Kidney epithelial cell (primary cell): ENCODE measurements around the gene UGT1A10. TPM values are rescaled to one million over a fixed set of nuclear protein-coding genes. Genes with fewer than 3 reads are reported as not detected.

ENCODE experiments used
- DNase-seq: peaks from one replicate; pipeline ENCODE4 v3.0.0-alpha.2; 2010; ENCODE audit warnings: low read depth
- H3K27me3 ChIP-seq: 2 replicates; pipeline ENCODE4 v1.6.0; 2011; ENCODE audit warnings: low read length; ENCODE audit not compliant: control insufficient read depth, insufficient read depth
- H3K36me3 ChIP-seq: 2 replicates; pipeline ENCODE4 v1.5.1; 2011; ENCODE audit warnings: low read length; ENCODE audit not compliant: control insufficient read depth, insufficient read depth
- H3K4me3 ChIP-seq: 2 replicates; pipeline ENCODE4 v1.5.1; 2011; ENCODE audit warnings: low read depth, mild to moderate bottlenecking, control low read depth, low read length
- total RNA-seq: library from RNA; depleted of rRNA; stranded (reverse); fragments of >200 nt; gene quantifications from 2 replicates; pipeline ENCODE4 v1.2.3, GENCODE V29; 2015
- TF ChIP-seq, protein P1 (sequence below): IDR thresholded peaks from 2 replicates; pipeline ENCODE4 v1.5.1; 2011; ENCODE audit warnings: mild to moderate bottlenecking, moderate library complexity, low read length, control low read depth, inconsistent platforms; ENCODE audit not compliant: insufficient read depth, poor library complexity, severe bottlenecking

The UGT1A10 gene
- total RNA-seq, 1 donor from 2014 or later: not detected

GRCh38 chr2:233798335-233799086, 162.3 kb downstream of the UGT1A10 start:
- DNase-seq: no peak
- Histone ChIP-seq H3K4me3 (no peak overlapping the region), H3K36me3 (no peaks in the 10 kb centered on the region), H3K27me3 (peaks cover 2% of the 10 kb centered on the region)
- TF ChIP-seq, protein P1, sequence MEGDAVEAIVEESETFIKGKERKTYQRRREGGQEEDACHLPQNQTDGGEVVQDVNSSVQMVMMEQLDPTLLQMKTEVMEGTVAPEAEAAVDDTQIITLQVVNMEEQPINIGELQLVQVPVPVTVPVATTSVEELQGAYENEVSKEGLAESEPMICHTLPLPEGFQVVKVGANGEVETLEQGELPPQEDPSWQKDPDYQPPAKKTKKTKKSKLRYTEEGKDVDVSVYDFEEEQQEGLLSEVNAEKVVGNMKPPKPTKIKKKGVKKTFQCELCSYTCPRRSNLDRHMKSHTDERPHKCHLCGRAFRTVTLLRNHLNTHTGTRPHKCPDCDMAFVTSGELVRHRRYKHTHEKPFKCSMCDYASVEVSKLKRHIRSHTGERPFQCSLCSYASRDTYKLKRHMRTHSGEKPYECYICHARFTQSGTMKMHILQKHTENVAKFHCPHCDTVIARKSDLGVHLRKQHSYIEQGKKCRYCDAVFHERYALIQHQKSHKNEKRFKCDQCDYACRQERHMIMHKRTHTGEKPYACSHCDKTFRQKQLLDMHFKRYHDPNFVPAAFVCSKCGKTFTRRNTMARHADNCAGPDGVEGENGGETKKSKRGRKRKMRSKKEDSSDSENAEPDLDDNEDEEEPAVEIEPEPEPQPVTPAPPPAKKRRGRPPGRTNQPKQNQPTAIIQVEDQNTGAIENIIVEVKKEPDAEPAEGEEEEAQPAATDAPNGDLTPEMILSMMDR: no peak

DNA sequence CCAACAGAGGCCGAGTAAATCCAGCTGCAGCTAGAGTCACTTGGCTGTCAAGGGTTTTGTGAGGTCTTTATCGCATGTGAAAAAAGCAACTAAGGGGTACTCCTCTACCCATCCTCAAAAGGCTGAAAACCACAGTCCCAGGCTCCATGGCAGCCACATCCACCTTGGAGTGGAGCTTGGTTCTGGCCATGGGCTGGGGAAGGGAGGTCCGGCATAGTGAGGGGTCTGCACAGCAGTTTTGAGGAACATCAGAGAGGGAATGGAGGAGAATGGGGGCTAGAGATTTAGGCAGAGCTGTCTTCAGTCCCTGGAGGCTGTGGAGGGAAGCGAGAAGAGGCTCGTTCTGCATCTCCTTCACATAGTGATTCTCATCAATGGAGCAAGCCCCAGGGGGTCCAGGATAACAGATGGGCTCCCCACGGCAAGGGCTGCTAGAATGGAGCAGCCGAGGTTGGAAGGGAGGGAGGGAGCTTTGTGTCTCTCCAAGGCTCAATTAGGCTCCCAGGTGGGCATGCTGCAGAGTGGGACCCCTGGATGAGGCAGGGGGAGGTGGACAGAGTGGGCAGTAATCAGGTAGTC, 162.9 kb downstream of the UGT1A10 start:
- H3K4me3 ChIP-seq: no peak overlapping the region
- no peaks in the 10 kb centered on the region for H3K36me3 ChIP-seq
- peaks cover 2% of the 10 kb centered on the region for H3K27me3 ChIP-seq
- TF ChIP-seq, protein P1: no peak
- DNase-seq: no peak

DNA sequence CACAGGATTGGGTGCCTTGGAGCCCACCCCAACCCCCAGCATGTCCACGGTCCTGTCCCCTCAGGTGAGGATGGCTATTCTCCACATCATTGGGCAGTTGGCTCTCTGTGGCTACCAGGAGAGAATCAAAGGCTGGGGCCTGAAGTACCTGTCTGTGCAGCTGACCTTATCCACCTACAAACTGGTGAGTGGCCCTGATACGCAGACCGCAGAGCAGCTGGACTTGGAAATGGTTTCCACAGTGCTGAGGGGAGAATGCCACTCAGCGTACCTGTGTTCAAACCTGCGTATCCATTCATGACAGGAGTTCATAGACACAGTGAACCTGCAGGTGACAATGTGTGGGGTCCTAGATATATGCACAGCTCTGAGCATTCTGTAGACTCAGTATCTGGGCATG, 163.5 kb downstream of the UGT1A10 start:
- Histone ChIP-seq H3K36me3 (no peaks in the 10 kb centered on the region), H3K27me3 (peaks cover 2% of the 10 kb centered on the region), H3K4me3 (no peak overlapping the region)
- TF ChIP-seq, protein P1: no peak
- DNase-seq: no peak

DNA sequence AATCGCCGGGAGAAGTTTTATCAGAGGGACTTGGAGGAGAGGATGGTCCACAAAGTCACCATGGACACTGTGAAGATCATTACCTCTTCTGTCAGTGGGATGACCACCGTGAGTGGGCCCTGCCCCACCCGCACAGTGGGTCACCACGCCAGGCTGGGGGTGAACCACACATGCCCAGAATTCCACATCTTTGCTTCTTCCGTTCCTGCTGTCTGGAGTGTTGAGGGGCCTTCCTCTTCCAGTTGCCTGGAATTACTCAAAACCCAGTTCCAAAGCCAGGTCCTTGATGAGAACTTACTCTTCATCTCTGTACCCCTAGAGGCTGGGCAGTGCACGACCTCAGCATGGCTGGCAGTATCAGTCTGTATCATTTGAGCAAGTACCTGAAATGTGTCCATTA, 164.0 kb downstream of the UGT1A10 start:
- peaks cover 2% of the 10 kb centered on the region for H3K27me3 ChIP-seq
- H3K36me3 ChIP-seq: no peaks in the 10 kb centered on the region
- TF ChIP-seq, protein P1: no peak
- no peak overlapping the region for H3K4me3 ChIP-seq
- no peak for DNase-seq

DNA sequence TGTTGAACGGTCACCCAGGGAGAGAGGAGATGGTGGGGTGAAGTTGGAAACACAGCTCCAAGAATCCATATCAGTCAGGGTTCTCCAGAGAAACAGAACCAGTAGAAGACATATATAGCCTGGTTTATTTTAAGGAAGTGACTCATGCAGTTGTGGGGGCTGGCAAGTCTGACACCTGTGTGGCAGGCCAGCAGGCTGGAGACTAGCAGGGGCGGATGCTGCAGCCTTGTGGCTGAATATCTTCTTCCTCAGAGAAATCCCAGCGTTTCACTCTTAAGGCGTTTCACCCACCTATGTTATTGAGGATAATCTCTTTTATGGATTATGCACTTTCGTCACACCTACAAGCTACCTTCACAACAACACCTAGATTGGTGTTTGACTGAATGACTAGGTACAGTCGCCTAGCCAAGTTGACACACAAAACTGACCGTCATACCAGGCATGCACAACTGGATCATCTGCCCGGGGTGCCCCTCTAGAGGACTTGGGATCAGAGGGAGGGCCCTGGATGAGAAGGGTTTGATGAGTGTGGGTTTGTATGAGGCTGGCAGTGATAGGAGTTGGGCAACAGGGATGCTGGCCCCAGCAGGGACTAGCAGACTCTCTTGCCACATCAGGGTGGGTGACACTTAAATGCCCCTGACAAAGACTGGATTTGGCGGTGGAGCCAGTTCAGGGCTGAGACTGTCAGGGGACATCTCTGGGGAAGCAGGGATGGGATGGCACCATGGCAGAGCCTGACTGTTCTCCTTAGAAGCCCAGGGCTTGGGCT, 165.3 kb downstream of the UGT1A10 start:
- TF ChIP-seq, protein P1: no peak
- H3K4me3 ChIP-seq: no peak overlapping the region
- no peaks in the 10 kb centered on the region for H3K36me3 ChIP-seq
- H3K27me3 ChIP-seq: peaks cover 2% of the 10 kb centered on the region
- DNase-seq: no peak
